H1 (cell line): ENCODE data around the gene LNX2. TPM values are rescaled to one million over a fixed set of nuclear protein-coding genes. Genes with fewer than 3 reads are reported as not detected.

Source experiments
- CHD7 ChIP-seq: fragments of 300-600 bp; sonication (generic); IDR thresholded peaks from 2 replicates; pipeline ENCODE4 v1.7.1; 2012; ENCODE audit warnings: low read length, moderate library complexity, mild to moderate bottlenecking, inconsistent platforms; ENCODE audit not compliant: insufficient replicate concordance
- HDAC2 ChIP-seq, 2 experiments: fragments of 300-600 bp in 1 of 2; sonication (generic) in 1 of 2; IDR thresholded peaks; 2 replicates each; pipeline ENCODE4 v1.6.1; 2011 to 2012; ENCODE audit warnings: low read depth in 2 of 2, low read length in 2 of 2, mild to moderate bottlenecking in 2 of 2, moderate library complexity in 2 of 2, borderline replicate concordance in 1 of 2, inconsistent platforms in 1 of 2
- TCF12 ChIP-seq: IDR thresholded peaks from 2 replicates; pipeline ENCODE4 v1.6.1; 2011; ENCODE audit warnings: low read depth, mild to moderate bottlenecking, low read length
- polyA plus RNA-seq, 7 experiments: library from polyadenylated mRNA; depleted of rRNA in 3 of 7; stranded (reverse) in 5 of 7; unstranded in 2 of 7; fragments of >200 nt in 5 of 7; fragments of 200-250 nt in 2 of 7; gene quantifications; 1 replicate in 5 of 7; 2 replicates in 1 of 7; 4 replicates in 1 of 7; pipeline versions ENCODE4 v1.2.1 to v1.2.3, GENCODE V29; 2011 to 2013; ENCODE audit warnings: missing spikeins in 2 of 7, mixed read lengths in 2 of 7
- total RNA-seq: library from RNA; stranded (reverse); fragmentation: NEBNext Ultra II Directional; extraction: Animal tissue kit (Norgen Biotek cat#: 25700); gene quantifications from 2 replicates; pipeline ENCODE4 v1.2.1, GENCODE V29; 2021
- TF ChIP-seq, protein P1 (sequence below): IDR thresholded peaks from 2 replicates; pipeline ENCODE4 v1.6.1; 2011; ENCODE audit warnings: low read depth, mild to moderate bottlenecking, low read length; ENCODE audit not compliant: insufficient read depth

Gene LNX2
- total and polyA plus RNA-seq, 2 of the 8 experiments (the other 6 are each of a cell fraction or from before 2014, with no cell fraction given) = 6.4 to 13.9 TPM

DNA sequence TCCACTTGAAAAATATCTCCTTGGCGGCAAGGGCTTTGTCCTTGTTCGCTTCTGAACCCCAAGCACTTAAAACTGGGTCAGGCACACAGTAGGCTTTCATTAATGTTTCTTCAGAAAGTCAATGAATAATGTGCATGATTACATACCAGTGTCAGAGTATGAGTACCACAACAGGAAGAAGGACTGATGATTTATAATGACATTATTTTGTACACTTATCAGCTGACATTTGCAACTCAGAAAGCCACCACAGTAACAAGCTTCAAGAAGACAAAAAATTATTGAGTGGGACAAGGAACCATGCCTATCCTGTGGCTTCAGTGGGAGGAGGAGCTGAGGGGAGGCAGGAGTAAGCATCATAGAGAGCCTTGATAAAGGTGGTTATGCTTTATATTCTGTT is 11.3 kb upstream of the LNX2 start (continued):
- TF ChIP-seq CHD7 = no peak
- no peak for TF ChIP-seq HDAC2 (IDR thresholded peaks at IDR 0.05; ENCODE audit: borderline replicate concordance in 1 of 2, low read depth in 2 of 2, low read length in 2 of 2)
- TF ChIP-seq TCF12 = no peak
- TF ChIP-seq, protein P1, sequence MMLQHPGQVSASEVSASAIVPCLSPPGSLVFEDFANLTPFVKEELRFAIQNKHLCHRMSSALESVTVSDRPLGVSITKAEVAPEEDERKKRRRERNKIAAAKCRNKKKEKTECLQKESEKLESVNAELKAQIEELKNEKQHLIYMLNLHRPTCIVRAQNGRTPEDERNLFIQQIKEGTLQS = no peak
- TF ChIP-seq, all 59 proteins: peak for 0
